ENCODE results near the gene CIB4.

DNA sequence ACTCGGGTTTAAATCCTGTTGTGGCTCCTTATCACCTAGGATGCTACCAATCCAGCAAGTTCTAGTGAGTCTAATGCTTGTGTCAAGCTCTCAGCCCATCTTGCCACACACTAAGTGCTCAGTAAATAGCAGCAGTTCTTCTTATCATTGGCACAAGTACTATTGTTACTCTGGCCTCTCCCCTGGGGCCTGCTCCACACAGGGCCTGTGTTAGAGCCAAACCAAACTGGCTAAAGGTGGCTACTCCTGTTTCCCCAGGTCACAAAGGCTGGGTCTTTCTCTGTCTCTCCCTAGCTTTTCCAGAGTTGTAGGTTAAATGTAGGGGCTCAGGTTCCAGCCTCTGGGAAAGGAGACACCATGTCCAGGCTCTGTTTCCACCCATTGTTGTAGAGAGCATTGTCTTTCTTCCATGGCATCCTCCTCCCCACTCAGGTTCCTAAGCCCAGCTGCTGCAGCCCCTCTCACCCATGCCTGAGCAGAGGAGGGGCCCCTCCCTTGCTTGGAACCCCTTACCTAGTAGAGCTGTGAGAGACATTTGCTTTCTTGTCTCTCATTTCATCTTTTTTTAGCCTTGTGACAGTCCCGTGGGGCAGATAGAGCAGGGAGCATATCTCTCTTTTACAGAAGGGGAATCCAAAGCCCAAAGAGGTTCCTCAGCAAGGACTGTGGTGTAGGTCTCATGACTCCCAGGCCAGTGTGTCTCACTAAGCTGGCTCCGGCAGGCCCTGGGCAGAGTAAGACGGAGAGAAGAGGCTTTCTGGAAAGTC is 106.9 kb downstream of the CIB4 start:
- TF ChIP-seq TOX (CRISPR knock-in tag; IDR thresholded peaks at IDR 0.05; ENCODE audit: borderline replicate concordance): no peak
- TF ChIP-seq, protein P1, sequence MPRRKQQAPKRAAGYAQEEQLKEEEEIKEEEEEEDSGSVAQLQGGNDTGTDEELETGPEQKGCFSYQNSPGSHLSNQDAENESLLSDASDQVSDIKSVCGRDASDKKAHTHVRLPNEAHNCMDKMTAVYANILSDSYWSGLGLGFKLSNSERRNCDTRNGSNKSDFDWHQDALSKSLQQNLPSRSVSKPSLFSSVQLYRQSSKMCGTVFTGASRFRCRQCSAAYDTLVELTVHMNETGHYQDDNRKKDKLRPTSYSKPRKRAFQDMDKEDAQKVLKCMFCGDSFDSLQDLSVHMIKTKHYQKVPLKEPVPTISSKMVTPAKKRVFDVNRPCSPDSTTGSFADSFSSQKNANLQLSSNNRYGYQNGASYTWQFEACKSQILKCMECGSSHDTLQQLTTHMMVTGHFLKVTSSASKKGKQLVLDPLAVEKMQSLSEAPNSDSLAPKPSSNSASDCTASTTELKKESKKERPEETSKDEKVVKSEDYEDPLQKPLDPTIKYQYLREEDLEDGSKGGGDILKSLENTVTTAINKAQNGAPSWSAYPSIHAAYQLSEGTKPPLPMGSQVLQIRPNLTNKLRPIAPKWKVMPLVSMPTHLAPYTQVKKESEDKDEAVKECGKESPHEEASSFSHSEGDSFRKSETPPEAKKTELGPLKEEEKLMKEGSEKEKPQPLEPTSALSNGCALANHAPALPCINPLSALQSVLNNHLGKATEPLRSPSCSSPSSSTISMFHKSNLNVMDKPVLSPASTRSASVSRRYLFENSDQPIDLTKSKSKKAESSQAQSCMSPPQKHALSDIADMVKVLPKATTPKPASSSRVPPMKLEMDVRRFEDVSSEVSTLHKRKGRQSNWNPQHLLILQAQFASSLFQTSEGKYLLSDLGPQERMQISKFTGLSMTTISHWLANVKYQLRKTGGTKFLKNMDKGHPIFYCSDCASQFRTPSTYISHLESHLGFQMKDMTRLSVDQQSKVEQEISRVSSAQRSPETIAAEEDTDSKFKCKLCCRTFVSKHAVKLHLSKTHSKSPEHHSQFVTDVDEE (CRISPR knock-in tag; IDR thresholded peaks at IDR 0.05): no peak
- TF ChIP-seq ZFP3 (CRISPR knock-in tag; IDR thresholded peaks at IDR 0.05): no peak
- TF ChIP-seq ZNF8 (CRISPR knock-in tag; IDR thresholded peaks at IDR 0.05): no peak
- no peak for TF ChIP-seq RARB (CRISPR knock-in tag; IDR thresholded peaks at IDR 0.05)

Data from SK-N-SH treated with all-trans-retinoic acid at 6 μM for 48 hours (cell line).